GM12874 (cell line): ENCODE data around the gene ITGB8.

Source experiments
- CTCF ChIP-seq: IDR thresholded peaks from 2 replicates; pipeline ENCODE4 v1.5.1; 2011; ENCODE audit warnings: low read depth, mild to moderate bottlenecking, control low read depth, low read length, moderate library complexity; ENCODE audit not compliant: insufficient read depth

Gene ITGB8

GRCh38 chr7:20310301-20310700, 20.4 kb upstream of the ITGB8 start:
- no peak for TF ChIP-seq CTCF

- TF ChIP-seq CTCF = no peak
These were observed 19.5 kb upstream of the ITGB8 start for GRCh38 chr7:20310963-20311742.

- TF ChIP-seq CTCF = no peak
These were observed 19.0 kb upstream of the ITGB8 start for GRCh38 chr7:20311743-20312042.

GRCh38 chr7:20312562-20312961, 18.1 kb upstream of the ITGB8 start:
- no peak for TF ChIP-seq CTCF

GRCh38 chr7:20313626-20314025, 17.1 kb upstream of the ITGB8 start:
- TF ChIP-seq CTCF = no peak

- TF ChIP-seq CTCF = no peak
These were observed 16.5 kb upstream of the ITGB8 start for GRCh38 chr7:20314198-20314597.

GRCh38 chr7:20316706-20317105, 14.0 kb upstream of the ITGB8 start:
- no peak for TF ChIP-seq CTCF
